HEK293 (cell line): ENCODE results near the gene RNPS1.
A peak's percentile ranks its signal among the peaks of the same experiment; 100 is the strongest.

Experiments
- CTCF ChIA-PET: fragments of 350-600 bp; formaldehyde crosslinking; extraction: SDS; loops from one replicate; lab custom pipeline; 2021; ENCODE audit warnings: antibody characterized with exemption; lab: Yijun Ruan, JAX
- POLR2A ChIA-PET: fragments of 300-600 bp; formaldehyde crosslinking; extraction: SDS; loops from one replicate; lab custom pipeline; 2020; ENCODE audit warnings: antibody characterized with exemption, inconsistent platforms; lab: Yijun Ruan, JAX
- H3K27ac ChIP-seq: fragments of 200-500 bp; sonication (Bioruptor generic); 2 replicates; pipeline ENCODE4 v1.5.1; 2014; ENCODE audit warnings: low read depth, low read length, control low read depth, inconsistent platforms; ENCODE audit errors: extremely low read depth
- H3K36me3 ChIP-seq, 2 experiments: fragments of 200-500 bp in 1 of 2; sonication (Bioruptor generic) in 1 of 2; 1 replicate in 1 of 2; 2 replicates in 1 of 2; pipeline ENCODE4 v1.5.1; 2014 to 2017; ENCODE audit warnings: inconsistent platforms in 2 of 2, low read length in 2 of 2; ENCODE audit not compliant: control insufficient read depth in 2 of 2, insufficient read depth in 1 of 2
- H3K4me1 ChIP-seq: fragments of 200-500 bp; sonication (Bioruptor generic); 2 replicates; pipeline ENCODE4 v1.5.1; 2014; ENCODE audit warnings: mild to moderate bottlenecking, low read length, inconsistent platforms; ENCODE audit not compliant: control insufficient read depth, insufficient read depth
- H3K4me3 ChIP-seq: 2 replicates; pipeline ENCODE4 v1.5.1; 2011; ENCODE audit warnings: low read depth, mild to moderate bottlenecking, control low read depth, low read length, moderate library complexity
- H3K9me3 ChIP-seq: fragments of 200-500 bp; sonication (Bioruptor generic); 2 replicates; pipeline ENCODE4 v1.5.1; 2014; ENCODE audit warnings: low read depth, low read length, inconsistent platforms; ENCODE audit not compliant: control insufficient read depth, insufficient read depth
- BCL11A ChIP-seq: fragments of 450-650 bp; formaldehyde crosslinking; IDR thresholded peaks from 2 replicates; pipeline ENCODE4 v1.5.1; 2016; ENCODE audit warnings: low read depth, missing biosample characterization, missing genetic modification characterization
- FEZF1 ChIP-seq: fragments of 450-650 bp; formaldehyde crosslinking; IDR thresholded peaks from 2 replicates; pipeline ENCODE4 v1.5.1; 2016; ENCODE audit warnings: missing biosample characterization, missing genetic modification characterization
- GLIS1 ChIP-seq: fragments of 450-650 bp; formaldehyde crosslinking; IDR thresholded peaks from 2 replicates; pipeline ENCODE4 v1.5.1; 2016; ENCODE audit warnings: missing biosample characterization, missing genetic modification characterization
- HOXD13 ChIP-seq: sonication (generic); formaldehyde crosslinking; IDR thresholded peaks from 2 replicates; pipeline ENCODE4 v1.8.0; 2022; ENCODE audit warnings: missing genetic modification reagents, borderline replicate concordance
- KLF1 ChIP-seq: fragments of 450-650 bp; formaldehyde crosslinking; IDR thresholded peaks from 2 replicates; pipeline ENCODE4 v1.5.1; 2016; ENCODE audit warnings: missing biosample characterization, missing genetic modification characterization
- PRDM10 ChIP-seq: fragments of 450-650 bp; formaldehyde crosslinking; IDR thresholded peaks from 2 replicates; pipeline ENCODE4 v1.5.1; 2016; ENCODE audit warnings: missing biosample characterization, missing genetic modification characterization
- PRDM2 ChIP-seq: fragments of 450-650 bp; formaldehyde crosslinking; IDR thresholded peaks from 2 replicates; pipeline ENCODE4 v1.5.1; 2016; ENCODE audit warnings: missing biosample characterization, missing genetic modification characterization, borderline replicate concordance
- SP2 ChIP-seq: fragments of 450-650 bp; formaldehyde crosslinking; IDR thresholded peaks from 2 replicates; pipeline ENCODE4 v1.5.1; 2016; ENCODE audit warnings: missing biosample characterization, missing genetic modification characterization
- ZNF121 ChIP-seq: fragments of 450-650 bp; formaldehyde crosslinking; IDR thresholded peaks from 2 replicates; pipeline ENCODE4 v1.5.1; 2016; ENCODE audit warnings: missing biosample characterization, missing genetic modification characterization
- ZNF19 ChIP-seq: fragments of 450-650 bp; formaldehyde crosslinking; IDR thresholded peaks from 2 replicates; pipeline ENCODE4; 2016; ENCODE audit warnings: missing biosample characterization, missing genetic modification characterization, low read depth
- ZNF391 ChIP-seq: fragments of 450-650 bp; formaldehyde crosslinking; IDR thresholded peaks from 2 replicates; pipeline ENCODE4 v1.5.1; 2016; ENCODE audit warnings: low read depth, missing biosample characterization, missing genetic modification characterization, borderline replicate concordance
- ZNF426 ChIP-seq: fragments of 450-650 bp; formaldehyde crosslinking; IDR thresholded peaks from 2 replicates; pipeline ENCODE4 v1.5.1; 2017; ENCODE audit warnings: missing biosample characterization, missing genetic modification characterization, mild to moderate bottlenecking, inconsistent platforms, moderate library complexity
- ZNF621 ChIP-seq: fragments of 450-650 bp; formaldehyde crosslinking; IDR thresholded peaks from 2 replicates; pipeline ENCODE4 v1.5.1; 2017; ENCODE audit warnings: missing biosample characterization, missing genetic modification characterization

RNPS1 gene

GRCh38 chr16:2250652-2251295 is 17.2 kb downstream of the RNPS1 start (continued):
- TF ChIP-seq ZNF391 (tag by site-specific recombination) (0 out of 2 replicates have a peak, but pooled peaks have one; percentile 44), HOXD13 (no peak), ZNF621 (tag by site-specific recombination) (no peak), GLIS1 (tag by site-specific recombination) (no peak), FEZF1 (tag by site-specific recombination) (no peak), ZNF426 (tag by site-specific recombination) (no peak)

- Histone ChIP-seq H3K4me3 (no peak overlapping the region), H3K27ac (no peak overlapping the region), H3K9me3 (no peaks in the 10 kb centered on the region), H3K36me3 (peaks cover 19 to 58% of the 10 kb centered on the region in 2 experiments; a peak in 2 of 3 replicates), H3K4me1 (no peaks in the 10 kb centered on the region)
- POLR2A ChIA-PET: interaction anchor here (1.0 to 1.9 kb wide), 3 partner anchors 8 to 91 kb away, joined by 3 to 7 read pairs (median 4); partner anchors contain the start of gene TRAF7
- CTCF ChIA-PET: interaction anchor here (0.6 kb wide), 1 partner anchor 25 kb away, joined by 3 read pairs; no protein-coding TSS in a partner anchor
- TF ChIP-seq BCL11A (no peak), GLIS1 (tag by site-specific recombination) (0 out of 2 replicates have a peak, but pooled peaks have one; percentile 13), KLF1 (no peak), SP2 (tag by site-specific recombination) (0 out of 2 replicates have a peak, but pooled peaks have one; percentile 5)
These were observed 21.5 kb downstream of the RNPS1 start for GRCh38 chr16:2246301-2246885.

GRCh38 chr16:2244926-2245795 is 22.8 kb downstream of the RNPS1 start:
- H3K36me3 ChIP-seq: peaks cover 22 to 58% of the 10 kb centered on the region in 2 experiments; a peak in 2 of 3 replicates
- no peak overlapping the region for H3K27ac ChIP-seq
- no peak overlapping the region for H3K4me3 ChIP-seq
- no peaks in the 10 kb centered on the region for H3K9me3 ChIP-seq
- POLR2A ChIA-PET: interaction anchor here (1.1 kb wide), 1 partner anchor 19 kb away, joined by 3 read pairs; no protein-coding TSS in a partner anchor
- H3K4me1 ChIP-seq: no peaks in the 10 kb centered on the region
- TF ChIP-seq KLF1 (0 out of 2 replicates have a peak, but pooled peaks have one; percentile 22), PRDM10 (tag by site-specific recombination) (no peak), PRDM2 (tag by site-specific recombination) (no peak), ZNF19 (tag by site-specific recombination) (no peak), ZNF121 (peak; percentile 95)
- CTCF ChIA-PET: no interaction called here
